HPDE6-E6E7 (cell line): Measurements from ENCODE around the gene TMEM185B.
"Not testable (repeated sequence)": the region's sequence is repeated elsewhere in the genome, so short reads cannot be mapped to it uniquely, and the experiment has no call there.

Experiments
- DNase-seq: peaks from one replicate; pipeline ENCODE4 v3.0.0; 2011; ENCODE audit warnings: missing footprints; ENCODE audit errors: extremely low spot score

TMEM185B gene

GRCh38 chr2:120251880-120252224 lies 28.7 kb upstream of the TMEM185B start:
- no peak for DNase-seq

GRCh38 chr2:120251078-120251477 lies 27.9 kb upstream of the TMEM185B start:
- DNase-seq = no peak

GRCh38 chr2:120250640-120251039 lies 27.4 kb upstream of the TMEM185B start:
- DNase-seq = no peak

- DNase-seq = no peak
Observed at GRCh38 chr2:120247851-120248250, 24.7 kb upstream of the TMEM185B start.

GRCh38 chr2:120246546-120247300 lies 23.5 kb upstream of the TMEM185B start:
- no peak for DNase-seq

- no peak for DNase-seq
Observed at GRCh38 chr2:120245520-120246332, 22.5 kb upstream of the TMEM185B start.

- no peak for DNase-seq
Observed at GRCh38 chr2:120244656-120245519, 21.7 kb upstream of the TMEM185B start.

- DNase-seq = no peak
Observed at GRCh38 chr2:120243875-120244553, 20.8 kb upstream of the TMEM185B start.

GRCh38 chr2:120243211-120243610 lies 20.0 kb upstream of the TMEM185B start:
- DNase-seq = no peak

GRCh38 chr2:120241684-120242083 lies 18.5 kb upstream of the TMEM185B start:
- no peak for DNase-seq

- no peak for DNase-seq
Observed at GRCh38 chr2:120240901-120241429, 17.8 kb upstream of the TMEM185B start.

GRCh38 chr2:120239488-120240287 lies 16.5 kb upstream of the TMEM185B start:
- DNase-seq = no peak

- peak; percentile 90 for DNase-seq
Observed at GRCh38 chr2:120238728-120239487, 15.7 kb upstream of the TMEM185B start.

- DNase-seq = no peak
Observed at GRCh38 chr2:120237491-120237902, 14.3 kb upstream of the TMEM185B start.

GRCh38 chr2:120236791-120237190 lies 13.6 kb upstream of the TMEM185B start:
- no peak for DNase-seq

GRCh38 chr2:120236316-120236715 lies 13.1 kb upstream of the TMEM185B start:
- DNase-seq = no peak

GRCh38 chr2:120235681-120236080 lies 12.5 kb upstream of the TMEM185B start:
- DNase-seq = no peak

GRCh38 chr2:120235158-120235557 lies 12.0 kb upstream of the TMEM185B start:
- not testable (repeated sequence) for DNase-seq

- DNase-seq = no peak
Observed at GRCh38 chr2:120233292-120233691, 10.1 kb upstream of the TMEM185B start.
